ENCODE results near the gene TAF15.

- TF ChIP-seq CTCF (conservative IDR thresholded peaks at IDR 0.05 in 1 of 2, IDR thresholded peaks at IDR 0.05 in 1 of 2; ENCODE audit: low read depth in 1 of 2, low read length in 2 of 2), result no peak
- no peak for TF ChIP-seq EZH2 (IDR thresholded peaks at IDR 0.05; ENCODE audit: low read length, missing control alignments)
These were observed 34.4 kb downstream of the TAF15 start for GRCh38 chr17:35843698-35844097.
